ENCODE measurements around the gene KBTBD7. TPM values are rescaled to one million over a fixed set of nuclear protein-coding genes. Genes with fewer than 3 reads are reported as not detected.

Gene KBTBD7
- polyA plus RNA-seq, 3 donors = 0.43 to 7.7 (median 5.5) TPM

DNA sequence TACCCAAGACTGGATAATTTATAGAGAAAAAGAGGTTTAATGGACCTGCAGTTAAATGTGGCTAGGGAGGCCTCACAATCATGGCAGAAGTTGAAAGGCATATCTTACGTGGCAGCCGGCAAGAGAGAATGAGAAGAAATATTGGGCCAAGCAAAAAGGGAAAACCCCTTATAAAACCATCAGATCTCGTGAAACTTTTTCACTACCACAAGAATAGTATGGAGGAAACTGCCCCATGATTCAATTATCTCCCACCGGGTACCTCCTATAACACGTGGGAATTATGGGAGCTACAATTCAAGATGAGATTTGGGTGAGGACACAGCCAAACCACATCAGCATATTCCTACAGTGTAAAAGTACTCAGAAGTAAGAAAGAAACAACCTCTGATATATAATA, 4.7 kb upstream of the KBTBD7 start:
- no peak overlapping the region for H2AFZ ChIP-seq (ENCODE audit: insufficient read depth, low read depth, low read length, poor library complexity, severe bottlenecking)

DNA sequence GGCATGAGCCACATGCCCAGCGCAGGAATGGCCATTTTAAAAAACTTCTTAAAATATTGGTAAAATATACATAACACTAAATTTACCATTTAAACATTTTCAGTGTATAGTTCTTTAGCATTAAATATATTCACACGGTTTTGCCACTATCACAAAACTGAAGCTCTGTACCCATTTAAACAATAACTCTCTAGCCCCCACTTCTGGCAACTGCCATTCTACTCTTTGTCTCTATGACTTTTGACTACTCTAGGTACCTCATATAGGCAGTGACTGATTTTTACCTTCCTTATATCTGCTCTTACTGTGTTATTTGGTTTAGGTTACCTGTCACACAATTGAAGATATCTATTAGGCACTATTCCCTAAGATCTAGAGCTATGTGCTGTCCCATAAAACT, 2.3 kb upstream of the KBTBD7 start:
- no peak overlapping the region for H3K27ac Mint-ChIP-seq
- H3K9ac ChIP-seq (ENCODE audit: insufficient read depth, low read length, poor library complexity, severe bottlenecking) = no peak overlapping the region
- H3K27me3 Mint-ChIP-seq (ENCODE audit: low read depth in 3 of 3) = peaks cover 2 to 3% (median 2%) of the 10 kb centered on the region in 3 donors
- H3K36me3 Mint-ChIP-seq = peaks cover 0 to 9% of the 10 kb centered on the region in 2 donors
- no peak overlapping the region for H3K27ac ChIP-seq (ENCODE audit: low read depth in 1 of 2, low read length in 2 of 2)
- DNase-seq = no peak
- H2AFZ ChIP-seq (ENCODE audit: insufficient read depth, low read depth, low read length, poor library complexity, severe bottlenecking) = no peak overlapping the region
- H3K9me3 ChIP-seq (replicated peaks in 1 of 2; ENCODE audit: control insufficient read depth in 1 of 2, insufficient read depth in 1 of 2, low read length in 2 of 2) = no peaks in the 10 kb centered on the region
- H3K4me1 ChIP-seq (ENCODE audit: control insufficient read depth in 1 of 2, insufficient read depth in 2 of 2, low read length in 2 of 2) = peaks cover 11% of the 10 kb centered on the region in 2 donors
- peaks cover 0 to 20% (median 3%) of the 10 kb centered on the region in 7 donors for H3K9me3 Mint-ChIP-seq
- H3K79me2 ChIP-seq (ENCODE audit: insufficient read depth, low read length) = peaks cover 3% of the 10 kb centered on the region
- H3K36me3 ChIP-seq (replicated peaks in 1 of 2; ENCODE audit: control insufficient read depth in 1 of 2, insufficient read depth in 2 of 2, low read length in 2 of 2) = no peaks in the 10 kb centered on the region
- intact Hi-C loops (cut with micrococcal nuclease) = loop anchor here in 1 of 2 donors (2.0 to 10.0 kb wide), 2 partner anchors 62 to 68 kb away; partner anchors contain the start of gene MTRF1
- H3K4me1 Mint-ChIP-seq = peaks cover 28% of the 10 kb centered on the region
- no peaks in the 10 kb centered on the region for H3K27me3 ChIP-seq (ENCODE audit: control insufficient read depth in 2 of 2, insufficient read depth in 2 of 2, low read length in 2 of 2)
- TF ChIP-seq, protein P1, sequence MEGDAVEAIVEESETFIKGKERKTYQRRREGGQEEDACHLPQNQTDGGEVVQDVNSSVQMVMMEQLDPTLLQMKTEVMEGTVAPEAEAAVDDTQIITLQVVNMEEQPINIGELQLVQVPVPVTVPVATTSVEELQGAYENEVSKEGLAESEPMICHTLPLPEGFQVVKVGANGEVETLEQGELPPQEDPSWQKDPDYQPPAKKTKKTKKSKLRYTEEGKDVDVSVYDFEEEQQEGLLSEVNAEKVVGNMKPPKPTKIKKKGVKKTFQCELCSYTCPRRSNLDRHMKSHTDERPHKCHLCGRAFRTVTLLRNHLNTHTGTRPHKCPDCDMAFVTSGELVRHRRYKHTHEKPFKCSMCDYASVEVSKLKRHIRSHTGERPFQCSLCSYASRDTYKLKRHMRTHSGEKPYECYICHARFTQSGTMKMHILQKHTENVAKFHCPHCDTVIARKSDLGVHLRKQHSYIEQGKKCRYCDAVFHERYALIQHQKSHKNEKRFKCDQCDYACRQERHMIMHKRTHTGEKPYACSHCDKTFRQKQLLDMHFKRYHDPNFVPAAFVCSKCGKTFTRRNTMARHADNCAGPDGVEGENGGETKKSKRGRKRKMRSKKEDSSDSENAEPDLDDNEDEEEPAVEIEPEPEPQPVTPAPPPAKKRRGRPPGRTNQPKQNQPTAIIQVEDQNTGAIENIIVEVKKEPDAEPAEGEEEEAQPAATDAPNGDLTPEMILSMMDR (IDR thresholded peaks at IDR 0.05) = no peak
- H3K4me3 Mint-ChIP-seq = no peak overlapping the region
- no CpG with 5 or more reads among the region's 2 CpGs for WGBS (ENCODE audit: insufficient coverage)
- H3K4me3 ChIP-seq (replicated peaks in 1 of 3; ENCODE audit: low read depth in 2 of 3, low read length in 3 of 3) = no peak overlapping the region
- H4K20me1 ChIP-seq (ENCODE audit: insufficient read depth, low read length) = no peaks in the 10 kb centered on the region
- H3K4me2 ChIP-seq (replicated peaks; ENCODE audit: extremely low read depth, low read length, poor library complexity, severe bottlenecking) = no peak overlapping the region

More for the DNA sequence above, 4.7 kb upstream of the KBTBD7 start:
- peaks cover 0 to 9% (median 0%) of the 10 kb centered on the region in 7 donors for H3K9me3 Mint-ChIP-seq
- TF ChIP-seq, protein P1 (IDR thresholded peaks at IDR 0.05) = no peak
- no peaks in the 10 kb centered on the region for H3K36me3 Mint-ChIP-seq
- peaks cover 10% of the 10 kb centered on the region for H3K4me1 Mint-ChIP-seq
- no peak for DNase-seq
- no peak overlapping the region for H3K4me3 Mint-ChIP-seq
- Histone ChIP-seq H3K4me2 (replicated peaks; ENCODE audit: extremely low read depth, low read length, poor library complexity, severe bottlenecking) (no peak overlapping the region), H3K4me3 (replicated peaks in 1 of 3; ENCODE audit: low read depth in 2 of 3, low read length in 3 of 3) (no peak overlapping the region), H3K36me3 (replicated peaks in 1 of 2; ENCODE audit: control insufficient read depth in 1 of 2, insufficient read depth in 2 of 2, low read length in 2 of 2) (no peaks in the 10 kb centered on the region), H3K27me3 (ENCODE audit: control insufficient read depth in 2 of 2, insufficient read depth in 2 of 2, low read length in 2 of 2) (no peaks in the 10 kb centered on the region), H4K20me1 (ENCODE audit: insufficient read depth, low read length) (no peaks in the 10 kb centered on the region), H3K9me3 (replicated peaks in 1 of 2; ENCODE audit: control insufficient read depth in 1 of 2, insufficient read depth in 1 of 2, low read length in 2 of 2) (no peaks in the 10 kb centered on the region), H3K27ac (ENCODE audit: low read depth in 1 of 2, low read length in 2 of 2) (no peak overlapping the region), H3K79me2 (ENCODE audit: insufficient read depth, low read length) (no peaks in the 10 kb centered on the region), H3K4me1 (ENCODE audit: control insufficient read depth in 1 of 2, insufficient read depth in 2 of 2, low read length in 2 of 2) (peaks cover 1 to 3% of the 10 kb centered on the region in 2 donors), H3K9ac (ENCODE audit: insufficient read depth, low read length, poor library complexity, severe bottlenecking) (no peak overlapping the region)
- no peak overlapping the region for H3K27ac Mint-ChIP-seq
- intact Hi-C loops (cut with micrococcal nuclease) = loop anchor here in 1 of 2 donors (10.0 kb wide), 1 partner anchor 66 kb away; the partner anchor contains the start of gene MTRF1
- peaks cover 2 to 3% (median 2%) of the 10 kb centered on the region in 3 donors for H3K27me3 Mint-ChIP-seq (ENCODE audit: low read depth in 3 of 3)
- WGBS (ENCODE audit: insufficient coverage) = no CpG with 5 or more reads among the region's 5 CpGs
